SK-N-SH treated with all-trans-retinoic acid at 6 μM for 48 hours (cell line): ENCODE results near the gene MYO3B.

Experiments used
- ATAC-seq: fragments of 200-7000 bp; cut with Tn5 transposase; 3 replicates; pipeline ENCODE4 v1.9.1; 2020; ENCODE audit warnings: mild to moderate bottlenecking, moderate library complexity
- ARNTL ChIP-seq: fragments of 450-650 bp; formaldehyde crosslinking; IDR thresholded peaks from 2 replicates; pipeline ENCODE4 v1.5.0; 2020; ENCODE audit warnings: low read depth, mild to moderate bottlenecking, moderate library complexity, borderline replicate concordance
- BACH2 ChIP-seq: fragments of 250-450 bp; sonication (Bioruptor Pico); IDR thresholded peaks from 2 replicates; pipeline ENCODE4 v1.9.0; 2021; ENCODE audit warnings: mild to moderate bottlenecking, borderline replicate concordance
- CREB5 ChIP-seq: fragments of 250-450 bp; sonication (Bioruptor Pico); IDR thresholded peaks from 2 replicates; pipeline ENCODE4 v1.5.1; 2020; ENCODE audit warnings: low read depth, mild to moderate bottlenecking, moderate library complexity
- CSDC2 ChIP-seq: fragments of 250-450 bp; sonication (Bioruptor Pico); IDR thresholded peaks from 2 replicates; pipeline ENCODE4 v1.5.0; 2020; ENCODE audit warnings: mild to moderate bottlenecking, moderate library complexity
- ESRRG ChIP-seq: fragments of 250-450 bp; sonication (Bioruptor Pico); IDR thresholded peaks from 2 replicates; pipeline ENCODE4 v1.6.1; 2021; ENCODE audit warnings: mild to moderate bottlenecking
- GLIS3 ChIP-seq: fragments of 250-450 bp; sonication (Bioruptor Pico); IDR thresholded peaks from 2 replicates; pipeline ENCODE4 v1.5.0; 2020; ENCODE audit warnings: mild to moderate bottlenecking, moderate library complexity
- PPARA ChIP-seq: fragments of 250-450 bp; sonication (Bioruptor Pico); IDR thresholded peaks from 2 replicates; pipeline ENCODE4 v1.5.0; 2020; ENCODE audit warnings: mild to moderate bottlenecking, borderline replicate concordance
- SNAI2 ChIP-seq: fragments of 250-450 bp; sonication (Bioruptor Pico); IDR thresholded peaks from 2 replicates; pipeline ENCODE4 v1.5.0; 2020; ENCODE audit warnings: mild to moderate bottlenecking, moderate library complexity
- TCF4 ChIP-seq: fragments of 250-450 bp; sonication (Bioruptor Pico); IDR thresholded peaks from 2 replicates; pipeline ENCODE4 v1.8.0; 2021; ENCODE audit warnings: mild to moderate bottlenecking, moderate library complexity, borderline replicate concordance
- TOX ChIP-seq: fragments of 250-450 bp; sonication (Bioruptor Pico); IDR thresholded peaks from 2 replicates; pipeline ENCODE4 v1.8.0; 2021; ENCODE audit warnings: mild to moderate bottlenecking, moderate library complexity, borderline replicate concordance
- ZC3H10 ChIP-seq: fragments of 250-450 bp; sonication (Bioruptor Pico); IDR thresholded peaks from 2 replicates; pipeline ENCODE4 v1.5.1; 2021; ENCODE audit warnings: mild to moderate bottlenecking, moderate library complexity
- ZFP3 ChIP-seq: fragments of 250-450 bp; sonication (Bioruptor Pico); IDR thresholded peaks from 2 replicates; pipeline ENCODE4 v1.5.0; 2020; ENCODE audit warnings: mild to moderate bottlenecking, moderate library complexity
- ZFP30 ChIP-seq: fragments of 450-650 bp; formaldehyde crosslinking; IDR thresholded peaks from 2 replicates; pipeline ENCODE4 v1.5.0; 2022; ENCODE audit warnings: mild to moderate bottlenecking, moderate library complexity
- ZNF565 ChIP-seq: fragments of 450-650 bp; formaldehyde crosslinking; conservative IDR thresholded peaks from 2 replicates; pipeline ENCODE4 v1.5.0; 2020; ENCODE audit warnings: low read depth, mild to moderate bottlenecking, moderate library complexity
- ZNF70 ChIP-seq: fragments of 450-650 bp; formaldehyde crosslinking; IDR thresholded peaks from 2 replicates; pipeline ENCODE4 v1.5.0; 2020; ENCODE audit warnings: mild to moderate bottlenecking, moderate library complexity
- ZNF8 ChIP-seq: fragments of 450-650 bp; formaldehyde crosslinking; IDR thresholded peaks from 2 replicates; pipeline ENCODE4 v1.5.0; 2020; ENCODE audit warnings: mild to moderate bottlenecking, moderate library complexity
- TF ChIP-seq, protein P1 (sequence below): fragments of 250-450 bp; sonication (Bioruptor Pico); IDR thresholded peaks from 2 replicates; pipeline ENCODE4 v1.8.0; 2021; ENCODE audit warnings: low read depth, mild to moderate bottlenecking, moderate library complexity, borderline replicate concordance
- TF ChIP-seq, protein P2 (sequence below): fragments of 250-450 bp; sonication (Bioruptor Pico); IDR thresholded peaks from 2 replicates; pipeline ENCODE4 v1.8.0; 2020; ENCODE audit warnings: mild to moderate bottlenecking, moderate library complexity, borderline replicate concordance
- TF ChIP-seq, protein P3 (sequence below): fragments of 250-450 bp; sonication (Bioruptor Pico); IDR thresholded peaks from 2 replicates; pipeline ENCODE4 v1.5.1; 2021; ENCODE audit warnings: mild to moderate bottlenecking, moderate library complexity

The MYO3B gene

DNA sequence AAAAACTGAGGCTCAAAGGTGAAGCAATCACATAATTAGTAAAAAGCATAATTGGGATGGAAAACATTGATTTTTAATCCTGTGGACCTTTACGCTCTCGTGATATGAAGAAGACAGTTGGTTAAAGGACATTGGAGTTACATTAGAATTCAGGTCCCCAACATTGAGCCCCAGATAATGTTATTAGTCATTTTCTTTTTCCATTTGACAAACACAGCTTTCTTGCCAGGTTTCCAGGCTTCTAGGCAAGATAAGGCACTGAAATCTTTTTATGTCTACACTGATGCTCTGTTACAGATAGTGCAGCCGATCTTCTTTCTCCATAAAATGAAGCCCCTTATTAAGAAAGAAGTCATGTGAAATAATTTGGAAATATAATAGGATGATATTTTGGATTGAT lies 38.5 kb downstream of the MYO3B start (continued):
- TF ChIP-seq, protein P1, sequence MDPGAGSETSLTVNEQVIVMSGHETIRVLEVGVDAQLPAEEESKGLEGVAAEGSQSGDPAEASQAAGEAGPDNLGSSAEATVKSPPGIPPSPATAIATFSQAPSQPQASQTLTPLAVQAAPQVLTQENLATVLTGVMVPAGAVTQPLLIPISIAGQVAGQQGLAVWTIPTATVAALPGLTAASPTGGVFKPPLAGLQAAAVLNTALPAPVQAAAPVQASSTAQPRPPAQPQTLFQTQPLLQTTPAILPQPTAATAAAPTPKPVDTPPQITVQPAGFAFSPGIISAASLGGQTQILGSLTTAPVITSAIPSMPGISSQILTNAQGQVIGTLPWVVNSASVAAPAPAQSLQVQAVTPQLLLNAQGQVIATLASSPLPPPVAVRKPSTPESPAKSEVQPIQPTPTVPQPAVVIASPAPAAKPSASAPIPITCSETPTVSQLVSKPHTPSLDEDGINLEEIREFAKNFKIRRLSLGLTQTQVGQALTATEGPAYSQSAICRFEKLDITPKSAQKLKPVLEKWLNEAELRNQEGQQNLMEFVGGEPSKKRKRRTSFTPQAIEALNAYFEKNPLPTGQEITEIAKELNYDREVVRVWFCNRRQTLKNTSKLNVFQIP (CRISPR knock-in tag) = no peak
- TF ChIP-seq, protein P2, sequence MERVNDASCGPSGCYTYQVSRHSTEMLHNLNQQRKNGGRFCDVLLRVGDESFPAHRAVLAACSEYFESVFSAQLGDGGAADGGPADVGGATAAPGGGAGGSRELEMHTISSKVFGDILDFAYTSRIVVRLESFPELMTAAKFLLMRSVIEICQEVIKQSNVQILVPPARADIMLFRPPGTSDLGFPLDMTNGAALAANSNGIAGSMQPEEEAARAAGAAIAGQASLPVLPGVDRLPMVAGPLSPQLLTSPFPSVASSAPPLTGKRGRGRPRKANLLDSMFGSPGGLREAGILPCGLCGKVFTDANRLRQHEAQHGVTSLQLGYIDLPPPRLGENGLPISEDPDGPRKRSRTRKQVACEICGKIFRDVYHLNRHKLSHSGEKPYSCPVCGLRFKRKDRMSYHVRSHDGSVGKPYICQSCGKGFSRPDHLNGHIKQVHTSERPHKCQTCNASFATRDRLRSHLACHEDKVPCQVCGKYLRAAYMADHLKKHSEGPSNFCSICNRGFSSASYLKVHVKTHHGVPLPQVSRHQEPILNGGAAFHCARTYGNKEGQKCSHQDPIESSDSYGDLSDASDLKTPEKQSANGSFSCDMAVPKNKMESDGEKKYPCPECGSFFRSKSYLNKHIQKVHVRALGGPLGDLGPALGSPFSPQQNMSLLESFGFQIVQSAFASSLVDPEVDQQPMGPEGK (CRISPR knock-in tag) = no peak
- TF ChIP-seq CREB5 (CRISPR knock-in tag) = no peak
- TF ChIP-seq, all 23 proteins: peak for 0

- ATAC-seq = no peak
- TF ChIP-seq ZNF8 (CRISPR knock-in tag) = no peak
- TF ChIP-seq ESRRG (CRISPR knock-in tag) = no peak
- TF ChIP-seq TCF4 = no peak
Measured at GRCh38 chr2:170216981-170217380, 39.0 kb downstream of the MYO3B start.

- ATAC-seq = no peak
- TF ChIP-seq ZNF8 (CRISPR knock-in tag) (no peak), ESRRG (CRISPR knock-in tag) (no peak), SNAI2 (no peak), CSDC2 (CRISPR knock-in tag) (no peak), GLIS3 (CRISPR knock-in tag) (no peak), TOX (CRISPR knock-in tag) (no peak), TCF4 (no peak)
- TF ChIP-seq, protein P3, sequence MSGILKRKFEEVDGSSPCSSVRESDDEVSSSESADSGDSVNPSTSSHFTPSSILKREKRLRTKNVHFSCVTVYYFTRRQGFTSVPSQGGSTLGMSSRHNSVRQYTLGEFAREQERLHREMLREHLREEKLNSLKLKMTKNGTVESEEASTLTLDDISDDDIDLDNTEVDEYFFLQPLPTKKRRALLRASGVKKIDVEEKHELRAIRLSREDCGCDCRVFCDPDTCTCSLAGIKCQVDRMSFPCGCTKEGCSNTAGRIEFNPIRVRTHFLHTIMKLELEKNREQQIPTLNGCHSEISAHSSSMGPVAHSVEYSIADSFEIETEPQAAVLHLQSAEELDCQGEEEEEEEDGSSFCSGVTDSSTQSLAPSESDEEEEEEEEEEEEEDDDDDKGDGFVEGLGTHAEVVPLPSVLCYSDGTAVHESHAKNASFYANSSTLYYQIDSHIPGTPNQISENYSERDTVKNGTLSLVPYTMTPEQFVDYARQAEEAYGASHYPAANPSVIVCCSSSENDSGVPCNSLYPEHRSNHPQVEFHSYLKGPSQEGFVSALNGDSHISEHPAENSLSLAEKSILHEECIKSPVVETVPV (CRISPR knock-in tag) = no peak
- TF ChIP-seq, all 23 proteins: peak for 0
Measured at GRCh38 chr2:170217778-170218251, 39.9 kb downstream of the MYO3B start.

DNA sequence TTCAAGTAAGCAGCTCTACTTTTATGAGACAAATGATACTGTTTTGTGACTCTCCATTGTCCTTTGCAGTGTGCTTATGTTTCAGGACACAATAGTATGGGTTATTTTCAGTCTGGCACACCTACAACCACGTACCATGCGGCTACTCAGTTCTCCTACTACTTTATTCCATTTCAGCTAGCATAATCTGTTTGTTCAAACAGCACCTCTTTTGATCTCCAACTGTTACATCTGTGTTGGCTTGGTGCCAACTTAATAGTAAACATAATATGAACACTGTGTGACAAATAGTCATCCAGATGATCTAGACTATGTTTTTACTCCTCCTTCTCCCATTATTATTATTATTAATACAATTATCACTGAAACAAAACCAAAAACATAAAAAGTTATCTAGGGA lies 40.5 kb downstream of the MYO3B start:
- no peak for ATAC-seq
- no peak for TF ChIP-seq ESRRG (CRISPR knock-in tag)
- TF ChIP-seq BACH2 (CRISPR knock-in tag) = no peak
- TF ChIP-seq ZFP30 (CRISPR knock-in tag) = no peak
- TF ChIP-seq SNAI2 = no peak
- no peak for TF ChIP-seq ZNF70 (CRISPR knock-in tag)
- TF ChIP-seq ZC3H10 = no peak
- TF ChIP-seq, protein P2 (CRISPR knock-in tag) = no peak
- TF ChIP-seq, protein P1 (CRISPR knock-in tag) = no peak
- TF ChIP-seq PPARA = no peak
- no peak for TF ChIP-seq ZNF565 (CRISPR knock-in tag)
- no peak for TF ChIP-seq ARNTL (CRISPR knock-in tag)
- no peak for TF ChIP-seq TCF4
- no peak for TF ChIP-seq GLIS3 (CRISPR knock-in tag)
- no peak for TF ChIP-seq TOX (CRISPR knock-in tag)
- no peak for TF ChIP-seq ZFP3 (CRISPR knock-in tag)
- no peak for TF ChIP-seq ZNF8 (CRISPR knock-in tag)
- no peak for TF ChIP-seq CSDC2 (CRISPR knock-in tag)
